GM13977 (cell line): ENCODE results near the gene WDR64.

ENCODE experiments used
- DNase-seq: peaks from one replicate; pipeline ENCODE4 v3.0.0; 2012; ENCODE audit warnings: low spot score
- CTCF ChIP-seq: IDR thresholded peaks from 2 replicates; pipeline ENCODE4 v1.5.1; 2012; ENCODE audit warnings: mild to moderate bottlenecking, control low read depth; ENCODE audit not compliant: insufficient read depth; ENCODE audit errors: extremely low read depth, missing control alignments
- in situ Hi-C: fragments of 300-500 bp; cut with MboI; formaldehyde crosslinking; loops from one replicate; pipeline ENCODE4 v1.12.0; 2022; ENCODE audit warnings: low sequenced_read_pairs, low pct_unique_long_range_greater_than_20kb, mixed read lengths, inconsistent platforms; ENCODE audit not compliant: unreplicated experiment

Gene WDR64

GRCh38 chr1:241762713-241763339 lies 110.7 kb downstream of the WDR64 start:
- no peak for DNase-seq
- in situ Hi-C loops, result no loop called here
- no peak for TF ChIP-seq CTCF

- DNase-seq, result no peak
- no peak for TF ChIP-seq CTCF
- in situ Hi-C loops, result no loop called here
Observed at GRCh38 chr1:241765390-241765789, 113.3 kb downstream of the WDR64 start.

- in situ Hi-C loops, result no loop called here
- no peak for DNase-seq
- TF ChIP-seq CTCF, result no peak
Observed at GRCh38 chr1:241767737-241768136, 115.7 kb downstream of the WDR64 start.

- in situ Hi-C loops, result no loop called here
- no peak for TF ChIP-seq CTCF
- DNase-seq, result no peak
Observed at GRCh38 chr1:241770115-241770514, 118.0 kb downstream of the WDR64 start.

- no peak for DNase-seq
- no peak for TF ChIP-seq CTCF
- in situ Hi-C loops, result no loop called here
Observed at GRCh38 chr1:241771117-241771516, 119.0 kb downstream of the WDR64 start.

GRCh38 chr1:241772932-241773500 lies 120.9 kb downstream of the WDR64 start:
- DNase-seq, result no peak
- TF ChIP-seq CTCF, result no peak
- in situ Hi-C loops, result no loop called here
